ENCODE data around the gene DNAL1. TPM values are rescaled to one million over a fixed set of nuclear protein-coding genes. Genes with fewer than 3 reads are reported as not detected.

Gene DNAL1
- total and polyA plus RNA-seq, 7 experiments from 2014 or later: 3.6 to 8.4 (median 5.3) TPM

GRCh38 chr14:73713206-73713802 lies 68.5 kb downstream of the DNAL1 start:
- Mint-ChIP-seq H3K27me3 (no peaks in the 10 kb centered on the region), H3K36me3 (peaks cover 0 to 19% (median 6%) of the 10 kb centered on the region in 5 donors), H3K4me3 (peak overlapping the region; percentile 91 to 100 (median 97)), H3K4me1 (peaks cover 22 to 40% (median 26%) of the 10 kb centered on the region in 7 donors), H3K9me3 (no peaks in the 10 kb centered on the region), H3K27ac (peak overlapping the region; percentile 93 to 99 (median 96))
- no peaks in the 10 kb centered on the region for H3K27me3 ChIP-seq (ENCODE audit: control insufficient read depth in 2 of 2, insufficient read depth in 2 of 2, low read length in 2 of 2)
- H3K9me3 ChIP-seq (ENCODE audit: control insufficient read depth in 2 of 3, low read length in 3 of 3): no peaks in the 10 kb centered on the region
- H3K4me3 ChIP-seq (ENCODE audit: low read length): peak overlapping the region; percentile 92
- DNase-seq: peak in 2 of 9 donors; percentile 57 to 59
- peak overlapping the region; percentile 83 for H3K27ac ChIP-seq (ENCODE audit: low read depth, low read length)
- CTCF ChIA-PET: interaction anchor here (0.7 kb wide), 1 partner anchor 16 kb away, joined by 3 read pairs; no protein-coding TSS in a partner anchor
- H3K36me3 ChIP-seq (ENCODE audit: control insufficient read depth in 2 of 3, insufficient read depth in 3 of 3, low read length in 3 of 3): peaks cover 0 to 23% (median 0%) of the 10 kb centered on the region in 3 experiments
- intact Hi-C loops (cut with micrococcal nuclease): loop anchor here (1.0 to 10.0 kb wide), 12 partner anchors 69 to 659 kb away; partner anchors contain the start of genes RIOX1 (in 2 of the 2), ACOT2 (in 1 of the 2), ALDH6A1 (in 1 of the 2) and COQ6 (in 1 of the 2)
- ATAC-seq: no peak
- peaks cover 3 to 4% of the 10 kb centered on the region in 2 donors for H3K4me1 ChIP-seq (ENCODE audit: control insufficient read depth in 2 of 2, insufficient read depth in 2 of 2, low read length in 2 of 2)
- POLR2A ChIA-PET: interaction anchor here (0.7 to 4.7 kb wide), 9 partner anchors 27 to 138 kb away, joined by 3 to 22 read pairs (median 4); partner anchors contain the start of genes ACOT6, DNAL1 and PTGR2

DNA sequence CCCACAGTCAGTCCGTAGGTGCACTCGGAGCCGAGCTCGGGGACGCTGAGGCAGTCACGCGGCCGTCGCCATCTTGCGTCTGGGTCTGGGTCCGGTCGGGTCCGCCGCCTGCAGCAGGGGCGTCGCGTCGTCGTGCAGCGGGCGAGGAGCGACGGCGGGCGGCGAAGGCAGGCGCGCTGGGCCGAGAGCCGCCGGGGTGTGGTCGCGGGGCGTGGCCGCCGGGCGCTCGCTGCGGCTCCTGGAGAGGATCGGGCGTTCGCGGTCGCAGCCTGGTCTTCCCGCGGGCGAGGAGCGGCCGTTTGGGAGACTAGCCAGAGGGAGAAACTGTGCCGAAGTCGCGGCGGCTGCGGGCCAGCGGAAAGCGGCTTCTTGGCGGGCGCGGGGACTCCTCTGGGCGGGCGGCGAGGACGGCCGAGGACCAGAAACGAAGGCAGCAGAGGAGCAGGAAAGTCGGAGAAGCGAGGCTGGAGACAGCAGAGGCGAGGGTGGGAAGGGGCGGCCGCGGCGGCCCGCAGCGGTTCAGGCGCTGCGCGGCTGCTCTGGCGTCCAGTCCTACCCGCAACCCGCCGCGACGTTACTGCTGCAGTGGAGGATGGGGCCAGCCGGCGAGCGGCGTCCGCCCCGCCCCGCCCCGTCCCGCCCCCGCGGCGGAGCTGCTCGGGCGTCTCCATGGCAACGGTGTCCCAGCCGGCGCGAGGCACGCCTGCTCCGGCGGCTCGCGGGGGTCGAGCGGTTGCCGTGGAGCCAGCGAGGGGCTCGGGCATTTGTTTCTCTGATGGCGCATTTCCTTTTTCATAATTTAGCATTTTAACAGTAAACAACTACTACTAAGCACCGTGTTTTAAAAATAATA lies 69.2 kb downstream of the DNAL1 start, which contains the start of gene PNMA1:
Gene PNMA1 (minus strand): TSS at position 582 of the 853 bp plus-strand sequence. CDS start 745 bp downstream, outside the sequence.
- peak within 1 kb of the TSS; percentile 83 for H3K27ac ChIP-seq (ENCODE audit: low read depth, low read length)
- peak within 1 kb of the TSS; percentile 93 to 99 (median 96) for H3K27ac Mint-ChIP-seq
- H3K4me3 ChIP-seq (ENCODE audit: low read length): peak within 1 kb of the TSS; percentile 92
- no peaks in the 10 kb centered on the region for H3K27me3 Mint-ChIP-seq
- peaks cover 0 to 19% (median 6%) of the 10 kb centered on the region in 5 donors for H3K36me3 Mint-ChIP-seq
- peaks cover 3 to 4% of the 10 kb centered on the region in 2 donors for H3K4me1 ChIP-seq (ENCODE audit: control insufficient read depth in 2 of 2, insufficient read depth in 2 of 2, low read length in 2 of 2)
- H3K9me3 ChIP-seq (ENCODE audit: control insufficient read depth in 2 of 3, low read length in 3 of 3): no peaks in the 10 kb centered on the region
- H3K36me3 ChIP-seq (ENCODE audit: control insufficient read depth in 2 of 3, insufficient read depth in 3 of 3, low read length in 3 of 3): peaks cover 0 to 30% (median 0%) of the 10 kb centered on the region in 3 experiments
- ChIA-PET CTCF (no interaction called here), POLR2A (interaction anchor here (0.9 to 4.7 kb wide), 6 partner anchors 27 to 137 kb away, joined by 3 to 22 read pairs (median 4); partner anchors contain the start of genes ACOT6 and PTGR2)
- no peaks in the 10 kb centered on the region for H3K27me3 ChIP-seq (ENCODE audit: control insufficient read depth in 2 of 2, insufficient read depth in 2 of 2, low read length in 2 of 2)
- H3K4me1 Mint-ChIP-seq: peaks cover 22 to 40% (median 26%) of the 10 kb centered on the region in 7 donors
- H3K9me3 Mint-ChIP-seq: no peaks in the 10 kb centered on the region
- intact Hi-C loops (cut with micrococcal nuclease): loop anchor here (1.0 to 10.0 kb wide), 15 partner anchors 45 to 659 kb away; partner anchors contain the start of genes RIOX1 (in 2 of the 2), ACOT2 (in 1 of the 2), ALDH6A1 (in 1 of the 2) and COQ6 (in 1 of the 2)
- peak within 1 kb of the TSS; percentile 91 to 100 (median 97) for H3K4me3 Mint-ChIP-seq
- DNase-seq (peak; percentile 76 to 90 (median 83)), ATAC-seq (peak; percentile 91)

- H3K4me1 ChIP-seq (ENCODE audit: control insufficient read depth in 2 of 2, insufficient read depth in 2 of 2, low read length in 2 of 2): peaks cover 3 to 4% of the 10 kb centered on the region in 2 donors
- CTCF ChIA-PET: no interaction called here
- peak overlapping the region; percentile 83 for H3K27ac ChIP-seq (ENCODE audit: low read depth, low read length)
- ATAC-seq (no peak), DNase-seq (no peak)
- POLR2A ChIA-PET: interaction anchor here (1.4 to 4.7 kb wide), 3 partner anchors 26 to 136 kb away, joined by 4 to 22 read pairs (median 4); partner anchors contain the start of gene PTGR2
- peaks cover 0 to 21% (median 6%) of the 10 kb centered on the region in 5 donors for H3K36me3 Mint-ChIP-seq
- intact Hi-C loops (cut with micrococcal nuclease): loop anchor here (1.0 to 10.0 kb wide), 9 partner anchors 44 to 660 kb away; partner anchors contain the start of genes ACOT2 (in 1 of the 2), PSEN1 (in 1 of the 2), RBM25 (in 1 of the 2) and RIOX1 (in 1 of the 2)
- no peaks in the 10 kb centered on the region for H3K9me3 Mint-ChIP-seq
- H3K4me3 Mint-ChIP-seq: peak overlapping the region; percentile 72 to 100 (median 84)
- H3K9me3 ChIP-seq (ENCODE audit: control insufficient read depth in 2 of 3, low read length in 3 of 3): no peaks in the 10 kb centered on the region
- H3K27me3 Mint-ChIP-seq: no peaks in the 10 kb centered on the region
- peak overlapping the region; percentile 92 for H3K4me3 ChIP-seq (ENCODE audit: low read length)
- H3K27ac Mint-ChIP-seq: peak overlapping the region; percentile 77 to 99 (median 94)
- no peaks in the 10 kb centered on the region for H3K27me3 ChIP-seq (ENCODE audit: control insufficient read depth in 2 of 2, insufficient read depth in 2 of 2, low read length in 2 of 2)
- peaks cover 0 to 35% (median 0%) of the 10 kb centered on the region in 3 experiments for H3K36me3 ChIP-seq (ENCODE audit: control insufficient read depth in 2 of 3, insufficient read depth in 3 of 3, low read length in 3 of 3)
- peaks cover 22 to 40% (median 27%) of the 10 kb centered on the region in 7 donors for H3K4me1 Mint-ChIP-seq
These were observed 69.9 kb downstream of the DNAL1 start for GRCh38 chr14:73714656-73715081.

- DNase-seq (no peak), ATAC-seq (no peak)
- ChIA-PET CTCF (no interaction called here), POLR2A (interaction anchor here (1.6 kb wide), 1 partner anchor 23 kb away, joined by 4 read pairs; no protein-coding TSS in a partner anchor)
- intact Hi-C loops (cut with micrococcal nuclease): loop anchor here (2.0 to 10.0 kb wide), 4 partner anchors 43 to 661 kb away; partner anchors contain the start of genes ACOT2 (in 1 of the 2), RBM25 (in 1 of the 2) and RIOX1 (in 1 of the 2)
- no peaks in the 10 kb centered on the region for H3K9me3 Mint-ChIP-seq
- no peak overlapping the region for H3K4me3 ChIP-seq (ENCODE audit: low read length)
- H3K36me3 Mint-ChIP-seq: peaks cover 0 to 20% (median 7%) of the 10 kb centered on the region in 5 donors
- H3K4me1 Mint-ChIP-seq: peaks cover 14 to 35% (median 19%) of the 10 kb centered on the region in 7 donors
- no peaks in the 10 kb centered on the region for H3K27me3 Mint-ChIP-seq
- H3K9me3 ChIP-seq (ENCODE audit: control insufficient read depth in 2 of 3, low read length in 3 of 3): no peaks in the 10 kb centered on the region
- peak overlapping the region; percentile 10 for H3K27ac ChIP-seq (ENCODE audit: low read depth, low read length)
- H3K36me3 ChIP-seq (ENCODE audit: control insufficient read depth in 2 of 3, insufficient read depth in 3 of 3, low read length in 3 of 3): peaks cover 0 to 45% (median 3%) of the 10 kb centered on the region in 3 experiments
- no peaks in the 10 kb centered on the region for H3K27me3 ChIP-seq (ENCODE audit: control insufficient read depth in 2 of 2, insufficient read depth in 2 of 2, low read length in 2 of 2)
- peak overlapping the region in 7 of 9 donors; percentile 23 to 90 (median 80) for H3K27ac Mint-ChIP-seq
- H3K4me1 ChIP-seq (ENCODE audit: control insufficient read depth in 2 of 2, insufficient read depth in 2 of 2, low read length in 2 of 2): peaks cover 3 to 4% of the 10 kb centered on the region in 2 donors
- H3K4me3 Mint-ChIP-seq: peak overlapping the region in 2 of 10 donors; percentile 27 to 56
These were observed 70.9 kb downstream of the DNAL1 start for GRCh38 chr14:73715707-73716106.

DNA sequence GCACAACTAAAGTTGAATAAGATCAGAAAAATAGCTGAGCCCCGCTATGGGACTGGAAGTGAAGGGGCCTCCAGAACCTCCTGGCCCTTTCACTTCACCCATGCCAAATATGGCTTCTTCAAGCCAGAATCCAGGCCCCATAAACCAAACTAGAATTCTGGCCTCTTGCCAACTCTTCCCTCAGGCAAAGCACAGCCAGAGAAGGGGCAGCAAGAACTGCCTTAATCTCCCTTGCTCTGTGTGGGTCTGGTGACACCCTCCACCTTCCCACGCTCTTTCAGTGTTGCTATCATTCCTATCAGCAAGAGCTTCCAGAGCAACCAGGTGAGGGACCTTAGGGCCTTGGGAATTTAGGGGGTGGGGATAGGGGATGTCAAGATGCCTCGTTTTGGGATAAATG lies 72.5 kb downstream of the DNAL1 start:
- Mint-ChIP-seq H3K4me3 (no peak overlapping the region), H3K27ac (peak overlapping the region in 7 of 9 donors; percentile 33 to 57 (median 43))
- H3K36me3 ChIP-seq (ENCODE audit: control insufficient read depth in 2 of 3, insufficient read depth in 3 of 3, low read length in 3 of 3): peaks cover 7 to 61% (median 16%) of the 10 kb centered on the region in 3 experiments

More for the DNA sequence above, 72.5 kb downstream of the DNAL1 start:
- Histone ChIP-seq H3K9me3 (ENCODE audit: control insufficient read depth in 2 of 3, low read length in 3 of 3) (no peaks in the 10 kb centered on the region), H3K4me1 (ENCODE audit: control insufficient read depth in 2 of 2, insufficient read depth in 2 of 2, low read length in 2 of 2) (peaks cover 3 to 4% of the 10 kb centered on the region in 2 donors), H3K4me3 (ENCODE audit: low read length) (no peak overlapping the region), H3K27me3 (ENCODE audit: control insufficient read depth in 2 of 2, insufficient read depth in 2 of 2, low read length in 2 of 2) (no peaks in the 10 kb centered on the region), H3K27ac (ENCODE audit: low read depth, low read length) (no peak overlapping the region)
- no peak for DNase-seq
- ChIA-PET POLR2A (interaction anchor here (1.6 kb wide), 1 partner anchor 21 kb away, joined by 4 read pairs; no protein-coding TSS in a partner anchor), CTCF (interaction anchor here (0.5 to 0.6 kb wide), 2 partner anchors 110 to 1047 kb away, joined by 3 read pairs; no protein-coding TSS in a partner anchor)
- peaks cover 7 to 26% (median 12%) of the 10 kb centered on the region in 5 donors for H3K36me3 Mint-ChIP-seq
- H3K27me3 Mint-ChIP-seq: no peaks in the 10 kb centered on the region
- intact Hi-C loops (cut with micrococcal nuclease): loop anchor here (10.0 kb wide), 3 partner anchors 152 to 662 kb away; partner anchors contain the start of genes ACOT2 (in 1 of the 2), RBM25 (in 1 of the 2) and RIOX1 (in 1 of the 2)
- peaks cover 7 to 29% (median 15%) of the 10 kb centered on the region in 7 donors for H3K4me1 Mint-ChIP-seq
- no peak for ATAC-seq
- H3K9me3 Mint-ChIP-seq: no peaks in the 10 kb centered on the region

Measured in naive thymus-derived CD4-positive, alpha-beta T cell (primary cell).